Activated CD8-positive, alpha-beta memory T cell treated with anti-CD3 and anti-CD28 coated beads, Interleukin-2, amount 10 ng/mL, durations not matched to agents 7 days and 5 days (primary cell): ENCODE results near the gene ATCAY. TPM values are rescaled to one million over a fixed set of nuclear protein-coding genes. Genes with fewer than 3 reads are reported as not detected.
A peak's percentile ranks its signal among the peaks of the same experiment; 100 is the strongest.
"Not testable (repeated sequence)": the region's sequence is repeated elsewhere in the genome, so short reads cannot be mapped to it uniquely, and the experiment has no call there.

ENCODE experiments used
- ATAC-seq: fragments of 150-1000 bp; cut with Tn5 transposase; one replicate; pipeline ENCODE4 v1.10.0; 2021; ENCODE audit warnings: moderate library complexity
- CTCF ChIA-PET: fragments of 350-600 bp; sonication (Branson Sonifier 250); formaldehyde crosslinking; loops from one replicate; lab custom pipeline; 2021; ENCODE audit warnings: antibody characterized with exemption; lab: Charles Lee
- DNase-seq: peaks from one replicate; pipeline ENCODE4 v3.0.0-alpha.2; 2020
- H3K27ac Mint-ChIP-seq: one replicate; pipeline ENCODE4 v1.8.0; 2021; ENCODE audit warnings: mild to moderate bottlenecking, mixed read lengths
- H3K27me3 Mint-ChIP-seq: one replicate; pipeline ENCODE4 v1.8.0; 2021; ENCODE audit warnings: mixed read lengths
- H3K36me3 Mint-ChIP-seq: one replicate; pipeline ENCODE4 v1.8.0; 2021; ENCODE audit warnings: mild to moderate bottlenecking, mixed read lengths
- H3K4me1 Mint-ChIP-seq: one replicate; pipeline ENCODE4 v1.8.0; 2021; ENCODE audit warnings: mixed read lengths
- H3K4me3 Mint-ChIP-seq: one replicate; pipeline ENCODE4 v1.8.0; 2021; ENCODE audit warnings: mild to moderate bottlenecking, moderate library complexity, mixed read lengths
- H3K9me3 Mint-ChIP-seq: one replicate; pipeline ENCODE4 v1.8.0; 2022; ENCODE audit warnings: low read depth, mixed read lengths
- total RNA-seq, 2 experiments: library from RNA; stranded (reverse); gene quantifications; one replicate each; pipeline ENCODE4 v1.2.3, GENCODE V29; 2021

Gene ATCAY
- total RNA-seq, 2 experiments from 2014 or later, result not detected

DNA sequence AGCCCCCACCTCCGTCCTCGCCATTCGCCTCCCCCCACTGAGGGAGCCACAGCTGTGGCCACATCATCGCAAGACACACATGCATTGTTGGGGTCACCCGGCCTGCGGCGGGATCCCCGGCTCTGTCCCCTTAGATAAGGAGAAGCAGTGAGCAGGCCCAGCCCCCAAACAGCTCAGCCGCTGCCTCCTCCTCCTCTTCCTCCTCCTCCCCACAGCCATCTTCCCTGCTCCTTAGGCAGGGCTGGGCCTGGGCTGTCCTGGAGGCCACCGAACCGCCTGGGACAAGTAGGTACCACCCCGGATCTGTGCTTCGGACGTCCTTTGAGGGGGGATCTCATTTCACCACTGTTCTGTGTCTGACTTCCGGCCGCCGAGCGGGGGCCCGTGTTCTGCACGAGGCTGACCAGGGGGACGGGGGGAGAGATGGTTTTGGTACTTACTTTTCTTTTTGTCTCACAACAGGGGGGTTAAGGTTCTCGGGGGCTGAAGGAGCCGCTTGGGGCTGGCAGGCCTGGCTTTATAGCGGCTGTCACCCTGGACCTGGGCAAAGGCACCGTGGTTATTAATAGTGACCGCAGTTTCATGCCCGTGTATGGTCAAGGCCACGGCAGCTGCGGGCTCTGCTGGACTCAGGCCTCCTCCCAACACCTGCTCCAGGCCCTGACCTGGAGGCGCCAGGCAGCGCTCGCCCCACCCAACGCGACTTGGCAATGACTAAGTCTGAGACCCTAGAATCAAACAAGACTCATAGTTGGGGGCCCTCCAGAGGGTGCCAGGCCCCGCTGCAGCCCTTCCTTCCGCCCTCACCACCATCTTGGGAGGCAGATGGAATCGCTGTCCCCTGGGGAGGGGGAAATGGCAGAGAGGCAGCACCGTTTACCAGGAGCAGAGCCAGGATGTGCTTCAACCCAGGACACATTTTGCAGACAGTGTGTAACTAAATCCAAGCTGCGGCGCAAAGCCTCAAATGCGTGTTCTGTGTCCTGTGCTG, 70.7 kb downstream of the ATCAY start:
- peak; percentile 43 for ATAC-seq
- Mint-ChIP-seq H3K36me3 (no peaks in the 10 kb centered on the region), H3K9me3 (no peaks in the 10 kb centered on the region), H3K27me3 (no peaks in the 10 kb centered on the region), H3K4me1 (peaks cover 3% of the 10 kb centered on the region), H3K4me3 (peak overlapping the region; percentile 51), H3K27ac (peak overlapping the region; percentile 77)
- CTCF ChIA-PET, result no interaction called here
- DNase-seq, result no peak

- H3K4me3 Mint-ChIP-seq, CTCF ChIA-PET, H3K27ac Mint-ChIP-seq: not testable (repeated sequence)
Measured at GRCh38 chr19:3952755-3953276, 72.3 kb downstream of the ATCAY start.

DNA sequence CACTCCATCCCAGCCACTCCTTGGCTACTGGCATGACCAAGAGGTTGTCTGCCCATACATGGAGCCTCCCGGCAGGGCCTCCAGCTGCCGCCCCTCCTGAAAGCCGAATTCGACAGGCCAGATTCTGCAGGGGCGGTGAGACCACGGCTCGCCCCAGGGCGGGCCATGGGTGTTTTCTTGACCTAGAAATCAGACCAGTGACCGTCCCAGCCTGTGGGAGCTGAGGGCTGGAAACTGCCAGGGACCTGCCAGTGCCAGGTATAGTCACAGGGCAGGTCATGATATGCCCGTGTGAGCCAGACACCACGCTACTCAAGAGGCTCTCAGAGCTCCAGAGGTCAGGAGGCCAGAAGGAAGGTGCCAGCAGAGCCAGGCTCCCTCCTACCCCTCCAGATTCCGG, 73.6 kb downstream of the ATCAY start:
- Mint-ChIP-seq H3K27me3 (no peaks in the 10 kb centered on the region), H3K36me3 (no peaks in the 10 kb centered on the region), H3K9me3 (no peaks in the 10 kb centered on the region), H3K4me3 (no peak overlapping the region), H3K4me1 (peaks cover 3% of the 10 kb centered on the region), H3K27ac (no peak overlapping the region)
- CTCF ChIA-PET, result no interaction called here
- DNase-seq, result no peak
- no peak for ATAC-seq

More at GRCh38 chr19:3952755-3953276, 72.3 kb downstream of the ATCAY start:
- H3K27me3 Mint-ChIP-seq, H3K4me1 Mint-ChIP-seq, DNase-seq, H3K9me3 Mint-ChIP-seq, ATAC-seq, H3K36me3 Mint-ChIP-seq: not testable (repeated sequence)

GRCh38 chr19:3955276-3955675, 74.8 kb downstream of the ATCAY start:
- H3K27ac Mint-ChIP-seq, DNase-seq, CTCF ChIA-PET, H3K9me3 Mint-ChIP-seq, H3K4me1 Mint-ChIP-seq, H3K36me3 Mint-ChIP-seq, ATAC-seq, H3K4me3 Mint-ChIP-seq, H3K27me3 Mint-ChIP-seq: not testable (repeated sequence)

GRCh38 chr19:3955688-3956087, 75.2 kb downstream of the ATCAY start:
- H3K4me3 Mint-ChIP-seq, result no peak overlapping the region

DNA sequence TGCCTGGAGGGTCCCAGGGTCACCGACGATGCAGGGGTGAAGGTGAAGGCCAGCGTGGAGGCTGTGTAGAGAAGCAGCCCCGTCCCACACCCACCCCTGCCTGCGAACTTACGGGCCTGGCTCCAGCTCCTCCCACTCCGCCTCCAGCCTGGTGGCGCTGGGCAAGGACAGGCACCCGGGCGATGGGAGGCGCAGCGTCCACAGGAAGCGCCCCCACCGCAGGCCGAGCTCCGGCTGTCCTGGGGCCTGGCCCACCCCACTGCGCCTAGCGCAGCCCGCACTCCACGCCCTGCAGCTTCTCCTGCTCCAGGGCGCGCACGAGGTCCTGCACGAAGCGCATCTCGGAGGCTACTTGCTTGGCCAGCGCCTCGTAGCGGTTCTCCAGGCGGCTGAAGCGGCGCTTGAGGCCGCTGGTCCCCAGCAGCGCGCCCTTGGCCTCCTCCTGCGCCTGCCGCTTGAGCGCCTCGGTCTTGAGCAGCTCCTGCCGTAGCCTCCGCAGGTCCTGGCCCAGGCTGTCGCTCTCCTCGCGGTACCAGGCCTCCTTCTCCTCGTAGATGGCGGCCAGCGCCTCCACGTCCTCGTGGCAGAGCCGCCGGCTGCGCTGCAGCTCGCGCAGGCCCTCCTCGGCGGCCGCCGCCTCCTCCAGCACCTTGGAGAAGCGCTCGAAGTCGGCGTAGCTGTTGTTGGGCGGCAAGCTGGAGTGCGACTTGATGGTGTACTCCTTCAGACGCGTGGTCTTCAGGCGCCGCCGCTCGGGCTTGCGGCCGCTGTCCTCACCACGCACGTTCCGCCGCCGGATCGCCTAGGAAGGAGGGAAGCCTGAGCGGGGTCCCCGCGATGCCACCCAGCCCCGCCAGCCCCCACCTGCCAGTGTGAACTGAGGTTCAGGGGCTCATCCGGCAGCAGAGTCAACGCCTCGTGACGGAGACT, 78.6 kb downstream of the ATCAY start:
- Mint-ChIP-seq H3K9me3 (no peaks in the 10 kb centered on the region), H3K27ac (no peak overlapping the region), H3K27me3 (no peaks in the 10 kb centered on the region), H3K4me1 (no peaks in the 10 kb centered on the region), H3K36me3 (peaks cover 5% of the 10 kb centered on the region), H3K4me3 (no peak overlapping the region)
- ATAC-seq, result no peak
- no peak for DNase-seq
- CTCF ChIA-PET, result no interaction called here

More at GRCh38 chr19:3955688-3956087, 75.2 kb downstream of the ATCAY start:
- Mint-ChIP-seq H3K27me3 (no peaks in the 10 kb centered on the region), H3K9me3 (no peaks in the 10 kb centered on the region), H3K27ac (no peak overlapping the region), H3K4me1 (peaks cover 3% of the 10 kb centered on the region), H3K36me3 (peaks cover 1% of the 10 kb centered on the region)
- DNase-seq, result no peak
- no peak for ATAC-seq
- CTCF ChIA-PET, result no interaction called here

DNA sequence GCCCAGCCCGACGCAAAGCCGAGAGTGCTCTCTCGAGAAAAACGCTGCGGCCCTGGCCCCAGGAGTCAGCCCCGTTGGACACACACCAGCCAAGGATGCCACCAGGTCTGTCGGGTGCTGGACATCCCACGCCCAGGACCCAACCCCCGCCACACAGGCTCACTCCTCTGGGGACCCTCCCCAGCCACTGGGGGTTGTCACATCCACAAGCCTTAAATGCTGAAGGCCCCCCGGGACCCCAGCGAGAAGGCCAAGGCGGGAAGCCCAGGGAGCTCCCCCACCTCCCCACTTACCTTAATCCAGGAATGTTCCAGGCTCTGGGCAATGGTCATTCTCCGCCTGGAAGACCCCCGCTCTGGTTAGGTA, 79.3 kb downstream of the ATCAY start:
- no peaks in the 10 kb centered on the region for H3K9me3 Mint-ChIP-seq
- DNase-seq, result no peak
- H3K27ac Mint-ChIP-seq, result no peak overlapping the region
- H3K4me1 Mint-ChIP-seq, result no peaks in the 10 kb centered on the region
- H3K4me3 Mint-ChIP-seq, result no peak overlapping the region
- H3K36me3 Mint-ChIP-seq, result peaks cover 8% of the 10 kb centered on the region
- no peaks in the 10 kb centered on the region for H3K27me3 Mint-ChIP-seq
- CTCF ChIA-PET, result no interaction called here
- ATAC-seq, result no peak

DNA sequence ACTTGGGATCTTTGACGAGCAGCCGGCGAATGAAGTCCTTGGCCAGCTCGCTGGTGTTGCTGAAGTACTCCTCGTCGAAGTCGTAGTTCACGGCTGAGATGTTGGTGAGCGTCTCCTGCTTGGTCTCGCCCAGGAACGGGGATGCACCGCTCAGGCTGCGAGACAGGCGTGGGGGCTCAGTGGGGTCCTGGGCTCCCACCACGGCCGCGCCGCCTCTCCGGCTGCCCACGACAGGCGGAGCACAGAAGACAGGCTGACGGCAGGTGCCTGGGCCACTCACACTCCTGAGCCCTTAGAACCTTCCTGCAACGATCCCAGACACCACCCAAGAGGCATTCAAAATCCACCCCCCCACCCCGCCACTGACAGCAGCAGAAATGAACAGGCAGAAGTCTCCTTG, 80.5 kb downstream of the ATCAY start:
- ATAC-seq, result no peak
- Mint-ChIP-seq H3K27ac (no peak overlapping the region), H3K9me3 (no peaks in the 10 kb centered on the region), H3K4me3 (no peak overlapping the region), H3K27me3 (no peaks in the 10 kb centered on the region), H3K4me1 (no peaks in the 10 kb centered on the region), H3K36me3 (peaks cover 10% of the 10 kb centered on the region)
- no peak for DNase-seq
- CTCF ChIA-PET, result no interaction called here

DNA sequence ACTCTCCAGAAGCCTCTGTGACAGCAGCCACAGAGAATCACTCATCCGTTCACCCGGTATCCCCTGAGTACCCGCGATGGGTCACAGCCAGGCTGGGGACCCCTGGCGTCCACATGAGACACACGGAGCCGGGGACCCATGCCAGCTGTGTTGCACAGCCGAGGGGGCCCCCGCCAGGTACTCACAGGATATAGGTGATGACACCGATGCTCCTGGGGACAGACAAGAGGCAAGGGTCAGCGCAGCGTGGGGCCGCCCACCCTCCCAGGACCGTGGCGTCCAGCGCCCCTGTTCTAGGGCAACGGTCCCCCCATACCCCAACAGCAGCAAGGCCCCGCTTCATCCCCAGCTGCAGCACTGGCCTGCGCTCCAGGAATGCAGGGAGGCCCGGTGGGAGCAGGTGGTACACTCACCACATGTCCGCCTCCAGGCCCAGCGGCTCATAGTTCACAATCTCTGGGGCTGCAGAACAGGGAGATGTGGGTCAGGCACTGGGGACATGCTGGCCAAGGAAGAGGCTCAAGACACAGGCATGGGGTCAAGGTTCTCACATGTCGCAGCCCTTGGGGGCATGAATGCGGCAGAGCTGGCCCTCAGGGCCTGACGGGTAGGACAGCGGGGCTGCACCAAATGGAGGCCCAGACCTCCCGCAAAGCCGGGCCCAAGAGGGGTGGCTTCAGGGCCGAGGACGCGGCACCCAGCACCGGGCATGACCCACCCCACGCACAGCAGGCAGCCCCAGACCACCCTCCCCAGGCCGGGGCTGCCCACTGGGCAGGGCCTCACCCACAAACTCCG, 83.2 kb downstream of the ATCAY start:
- Mint-ChIP-seq H3K27me3 (no peaks in the 10 kb centered on the region), H3K9me3 (no peaks in the 10 kb centered on the region), H3K27ac (no peak overlapping the region), H3K4me1 (peaks cover 3% of the 10 kb centered on the region), H3K36me3 (peaks cover 10% of the 10 kb centered on the region), H3K4me3 (no peak overlapping the region)
- CTCF ChIA-PET, result no interaction called here
- DNase-seq, result no peak
- no peak for ATAC-seq

GRCh38 chr19:3964256-3965194, 84.0 kb downstream of the ATCAY start:
- H3K36me3 Mint-ChIP-seq, result peaks cover 10% of the 10 kb centered on the region
- H3K27me3 Mint-ChIP-seq, result no peaks in the 10 kb centered on the region
- CTCF ChIA-PET, result no interaction called here
- ATAC-seq, result no peak
- H3K4me1 Mint-ChIP-seq, result peaks cover 10% of the 10 kb centered on the region
- no peak for DNase-seq
- no peak overlapping the region for H3K4me3 Mint-ChIP-seq
- no peaks in the 10 kb centered on the region for H3K9me3 Mint-ChIP-seq
- no peak overlapping the region for H3K27ac Mint-ChIP-seq

GRCh38 chr19:3966051-3967017, 85.8 kb downstream of the ATCAY start:
- no peak overlapping the region for H3K4me3 Mint-ChIP-seq

More at GRCh38 chr19:3966051-3967017, 85.8 kb downstream of the ATCAY start:
- DNase-seq (no peak), ATAC-seq (no peak)
- CTCF ChIA-PET, result no interaction called here
- Mint-ChIP-seq H3K4me1 (peaks cover 23% of the 10 kb centered on the region), H3K27me3 (no peaks in the 10 kb centered on the region), H3K9me3 (no peaks in the 10 kb centered on the region), H3K36me3 (peaks cover 9% of the 10 kb centered on the region), H3K27ac (no peak overlapping the region)
